H1 (cell line): ENCODE measurements around the gene CPNE5. TPM values are rescaled to one million over a fixed set of nuclear protein-coding genes. Genes with fewer than 3 reads are reported as not detected.
A peak's percentile ranks its signal among the peaks of the same experiment; 100 is the strongest.

Experiments used
- CTCF ChIA-PET: fragments of 300-600 bp; sonication (Branson Sonifier 250); formaldehyde crosslinking; loops from one replicate; lab custom pipeline; 2021; ENCODE audit not compliant: partially characterized antibody; lab: Charles Lee
- POLR2A ChIA-PET: fragments of 300-600 bp; sonication (Branson Sonifier 250); formaldehyde crosslinking; loops from one replicate; lab custom pipeline; 2021; ENCODE audit warnings: inconsistent platforms; ENCODE audit not compliant: partially characterized antibody; lab: Charles Lee
- DNase-seq, 2 experiments: peaks; one replicate each; pipeline versions ENCODE4 v3.0.0 to v3.0.0-alpha.2; 2010 to 2022; ENCODE audit warnings: low spot score in 2 of 2, low read depth in 1 of 2, mixed read lengths in 1 of 2
- FAIRE-seq: peaks from 2 replicates; lab custom pipeline; 2011; peaks lifted over from hg19 to GRCh38; lab: Jason Lieb, UNC
- H2AFZ ChIP-seq: 2 replicates; pipeline ENCODE4 v1.8.1; 2012; ENCODE audit warnings: low read length, inconsistent platforms
- H2AK5ac ChIP-seq: 2 replicates; pipeline ENCODE4 v1.6.1; 2013; ENCODE audit warnings: low read depth, low read length
- H2BK120ac ChIP-seq: replicated peaks from 2 replicates; pipeline ENCODE3; 2013; ENCODE audit warnings: low read depth, low read length, inconsistent platforms
- H2BK12ac ChIP-seq: 2 replicates; pipeline ENCODE4 v1.6.1; 2013; ENCODE audit warnings: low read depth, low read length
- H2BK15ac ChIP-seq: 2 replicates; pipeline ENCODE4 v1.6.1; 2013; ENCODE audit warnings: low read length
- H2BK20ac ChIP-seq: 2 replicates; pipeline ENCODE4 v1.6.1; 2013; ENCODE audit warnings: low read length
- H2BK5ac ChIP-seq: 2 replicates; pipeline ENCODE4 v1.6.1; 2013; ENCODE audit warnings: low read depth, low read length
- H3K14ac ChIP-seq: 2 replicates; pipeline ENCODE4 v1.6.1; 2013; ENCODE audit warnings: inconsistent platforms; ENCODE audit not compliant: insufficient read length
- H3K18ac ChIP-seq: 2 replicates; pipeline ENCODE4 v1.6.1; 2013; ENCODE audit warnings: low read length; ENCODE audit errors: extremely low read depth
- H3K23ac ChIP-seq: 2 replicates; pipeline ENCODE4 v1.6.1; 2013; ENCODE audit warnings: inconsistent platforms; ENCODE audit not compliant: insufficient read length
- H3K23me2 ChIP-seq: 2 replicates; pipeline ENCODE4 v1.6.1; 2013; ENCODE audit warnings: low read depth, low read length
- H3K27ac ChIP-seq: 2 replicates; pipeline ENCODE4 v1.6.1; 2011; ENCODE audit warnings: low read depth, low read length, inconsistent platforms
- H3K27me3 ChIP-seq, 4 experiments: replicated peaks in 1 of 4; 1 replicate in 1 of 4; 2 replicates in 3 of 4; pipeline versions ENCODE4 v1.6.1 to v1.8.1; 2011 to 2013; ENCODE audit warnings: low read length in 3 of 4, mild to moderate bottlenecking in 3 of 4, inconsistent platforms in 2 of 4, mixed read lengths in 2 of 4, moderate library complexity in 1 of 4; ENCODE audit not compliant: control insufficient read depth in 3 of 4, insufficient read depth in 3 of 4; ENCODE audit errors: extremely low read depth in 1 of 4
- H3K36me3 ChIP-seq, 4 experiments: 2 replicates each; pipeline versions ENCODE4 v1.6.1 to v1.8.1; 2011 to 2013; ENCODE audit warnings: mild to moderate bottlenecking in 4 of 4, low read length in 3 of 4, moderate library complexity in 2 of 4, control low read depth in 1 of 4, inconsistent platforms in 1 of 4; ENCODE audit not compliant: insufficient read depth in 4 of 4, control insufficient read depth in 2 of 4
- H3K4ac ChIP-seq: replicated peaks from 2 replicates; pipeline ENCODE3; 2013; ENCODE audit warnings: low read length, low read depth, mixed read lengths, inconsistent platforms; ENCODE audit not compliant: insufficient read length
- H3K4me1 ChIP-seq, 4 experiments: replicated peaks in 1 of 4; 1 replicate in 1 of 4; 2 replicates in 3 of 4; pipeline versions ENCODE4 v1.6.1 to v1.8.1; 2011 to 2013; ENCODE audit warnings: low read length in 3 of 4, inconsistent platforms in 2 of 4, mixed read lengths in 1 of 4; ENCODE audit not compliant: insufficient read depth in 4 of 4, control insufficient read depth in 3 of 4
- H3K4me2 ChIP-seq, 2 experiments: 2 replicates each; pipeline versions ENCODE4 v1.6.1 to v1.8.1; 2011 to 2013; ENCODE audit warnings: low read depth in 2 of 2, low read length in 2 of 2, control low read depth in 1 of 2, inconsistent platforms in 1 of 2, mild to moderate bottlenecking in 1 of 2; ENCODE audit not compliant: insufficient read depth in 1 of 2
- H3K4me3 ChIP-seq, 4 experiments: fragments of 200-600, 300-600 bp in 1 of 4; sonication (generic), shearing (Covaris generic), sonication (Bioruptor Twin) in 1 of 4; 2 replicates each; pipeline versions ENCODE4 v1.5.1 to v1.8.1; 2011 to 2016; ENCODE audit warnings: low read length in 4 of 4, low read depth in 3 of 4, control low read depth in 2 of 4, inconsistent platforms in 2 of 4, mild to moderate bottlenecking in 2 of 4, mixed read lengths in 1 of 4, moderate library complexity in 1 of 4; ENCODE audit not compliant: insufficient read depth in 2 of 4; ENCODE audit errors: extremely low read depth in 1 of 4
- H3K56ac ChIP-seq: replicated peaks from 2 replicates; pipeline ENCODE3; 2013; ENCODE audit warnings: low read depth, mild to moderate bottlenecking, mixed read lengths, low read length, inconsistent platforms; ENCODE audit not compliant: insufficient read length
- H3K79me1 ChIP-seq: 2 replicates; pipeline ENCODE4 v1.6.1; 2013; ENCODE audit warnings: low read depth, low read length, control low read depth
- H3K79me2 ChIP-seq, 2 experiments: 2 replicates each; pipeline versions ENCODE4 v1.6.1 to v1.8.1; 2012 to 2013; ENCODE audit warnings: low read length in 2 of 2, mild to moderate bottlenecking in 2 of 2, inconsistent platforms in 1 of 2; ENCODE audit not compliant: insufficient read depth in 2 of 2, control insufficient read depth in 1 of 2
- H3K9ac ChIP-seq, 4 experiments: replicated peaks in 1 of 4; 1 replicate in 1 of 4; 2 replicates in 3 of 4; pipeline versions ENCODE4 v1.6.1 to v1.8.1; 2011 to 2013; ENCODE audit warnings: low read depth in 3 of 4, low read length in 3 of 4, control low read depth in 2 of 4, mild to moderate bottlenecking in 2 of 4, moderate library complexity in 2 of 4, inconsistent platforms in 1 of 4; ENCODE audit errors: extremely low read depth in 1 of 4
- H3K9me3 ChIP-seq, 2 experiments: 2 replicates each; pipeline versions ENCODE4 v1.6.1 to v1.8.1; 2012 to 2013; ENCODE audit warnings: mild to moderate bottlenecking in 2 of 2, moderate library complexity in 2 of 2, control low read depth in 1 of 2, inconsistent platforms in 1 of 2, low read depth in 1 of 2, low read length in 1 of 2, mixed read lengths in 1 of 2; ENCODE audit not compliant: insufficient read depth in 2 of 2
- H4K20me1 ChIP-seq, 2 experiments: replicated peaks in 1 of 2; 2 replicates each; pipeline versions ENCODE3 to v1.8.1; 2011 to 2013; ENCODE audit warnings: inconsistent platforms in 2 of 2, low read length in 2 of 2, mild to moderate bottlenecking in 1 of 2; ENCODE audit not compliant: insufficient read depth in 2 of 2, control insufficient read depth in 1 of 2
- H4K5ac ChIP-seq: 2 replicates; pipeline ENCODE4 v1.6.1; 2013; ENCODE audit warnings: low read length, low read depth, mixed read lengths, inconsistent platforms; ENCODE audit not compliant: insufficient read length
- H4K8ac ChIP-seq: 2 replicates; pipeline ENCODE4 v1.8.0; 2013; ENCODE audit warnings: mild to moderate bottlenecking, moderate library complexity, low read length, inconsistent platforms; ENCODE audit not compliant: insufficient read depth; ENCODE audit errors: extremely low read depth
- H4K91ac ChIP-seq: replicated peaks from 2 replicates; pipeline ENCODE3; 2013; ENCODE audit warnings: low read length, mixed read lengths, inconsistent platforms; ENCODE audit not compliant: insufficient read length
- ASH2L ChIP-seq: fragments of 200-600, 300-600 bp; sonication (generic); IDR thresholded peaks from one replicate; pipeline ENCODE4 v1.7.1; 2017; ENCODE audit warnings: low read length
- SAP30 ChIP-seq: fragments of 300-600 bp; sonication (generic); IDR thresholded peaks from 2 replicates; pipeline ENCODE4 v1.7.1; 2012; ENCODE audit warnings: low read length, moderate library complexity, mild to moderate bottlenecking, inconsistent platforms; ENCODE audit not compliant: insufficient read depth, insufficient replicate concordance
- TAF7 ChIP-seq: optimal IDR thresholded peaks from 2 replicates; pipeline ENCODE3; 2011; ENCODE audit warnings: low read depth, mild to moderate bottlenecking, inconsistent platforms, low read length, moderate library complexity, borderline replicate concordance
- WGBS, 2 experiments: shearing (Covaris generic) in 1 of 2; methylation state at CpG; one replicate each; pipeline versions ENCODE4 v1.1.6 to v1.1.7; 2013 to 2015; ENCODE audit warnings: low lambda C conversion rate in 2 of 2, mixed read lengths in 2 of 2, inconsistent platforms in 1 of 2, low coverage in 1 of 2, missing lambda C conversion rate in 1 of 2; ENCODE audit not compliant: insufficient replicate concordance in 2 of 2, insufficient coverage in 1 of 2, insufficient read length in 1 of 2; ENCODE audit errors: extremely low coverage in 1 of 2, missing lambda C conversion rate in 1 of 2; 5-methylcytosine and 5-hydroxymethylcytosine counted together
- polyA plus RNA-seq, 7 experiments: library from polyadenylated mRNA; depleted of rRNA in 3 of 7; stranded (reverse) in 5 of 7; unstranded in 2 of 7; fragments of >200 nt in 5 of 7; fragments of 200-250 nt in 2 of 7; gene quantifications; 1 replicate in 5 of 7; 2 replicates in 1 of 7; 4 replicates in 1 of 7; pipeline versions ENCODE4 v1.2.1 to v1.2.3, GENCODE V29; 2011 to 2013; ENCODE audit warnings: missing spikeins in 2 of 7, mixed read lengths in 2 of 7
- total RNA-seq: library from RNA; stranded (reverse); fragmentation: NEBNext Ultra II Directional; extraction: Animal tissue kit (Norgen Biotek cat#: 25700); gene quantifications from 2 replicates; pipeline ENCODE4 v1.2.1, GENCODE V29; 2021

Gene CPNE5
- total and polyA plus RNA-seq, 2 of the 8 experiments (the other 6 are each of a cell fraction or from before 2014, with no cell fraction given), result 0.88 to 1.8 TPM

- Histone ChIP-seq H2AFZ (no peak overlapping the region), H2AK5ac (no peak overlapping the region), H3K27me3 (no peaks in the 10 kb centered on the region), H3K23me2 (no peaks in the 10 kb centered on the region; the same call in 1 of the 2 replicates), H4K8ac (no peak overlapping the region), H3K79me2 (no peaks in the 10 kb centered on the region), H2BK15ac (no peak overlapping the region), H3K9me3 (no peaks in the 10 kb centered on the region), H3K36me3 (no peaks in the 10 kb centered on the region), H4K20me1 (no peaks in the 10 kb centered on the region), H3K23ac (no peak overlapping the region), H2BK5ac (no peak overlapping the region), H3K9ac (no peak overlapping the region), H3K4me1 (no peaks in the 10 kb centered on the region; a peak in 1 of 7 replicates), H3K18ac (no peak overlapping the region), H4K91ac (no peak overlapping the region), H2BK120ac (no peak overlapping the region), H2BK12ac (no peak overlapping the region), H3K79me1 (no peaks in the 10 kb centered on the region), H2BK20ac (no peak overlapping the region), H3K4ac (no peak overlapping the region), H4K5ac (no peak overlapping the region), H3K27ac (no peak overlapping the region), H3K4me2 (peak overlapping the region; percentile 61 to 79; a peak in 2 of 4 replicates), H3K56ac (no peak overlapping the region), H3K4me3 (no peak overlapping the region), H3K14ac (no peak overlapping the region)
- POLR2A ChIA-PET, result no interaction called here
- FAIRE-seq (no peak), DNase-seq (no peak)
- CTCF ChIA-PET, result interaction anchor here (4.5 to 4.6 kb wide), 2 partner anchors 27 to 132 kb away, joined by 18 to 41 read pairs; no protein-coding TSS in a partner anchor
- WGBS, 2 experiments, result 84% methylated on average over 10 of the region's 10 CpGs; no CpG with 5 or more reads in 1 of the 2 experiments
- TF ChIP-seq ASH2L (no peak), TAF7 (no peak), SAP30 (no peak)
These were observed 47.8 kb upstream of the CPNE5 start for GRCh38 chr6:36886950-36887618.
